ENCODE results near the gene CORO6. TPM values are rescaled to one million over a fixed set of nuclear protein-coding genes. Genes with fewer than 3 reads are reported as not detected.

Gene CORO6
- total RNA-seq, 1 experiment from 2014 or later, result 2.8 TPM

DNA sequence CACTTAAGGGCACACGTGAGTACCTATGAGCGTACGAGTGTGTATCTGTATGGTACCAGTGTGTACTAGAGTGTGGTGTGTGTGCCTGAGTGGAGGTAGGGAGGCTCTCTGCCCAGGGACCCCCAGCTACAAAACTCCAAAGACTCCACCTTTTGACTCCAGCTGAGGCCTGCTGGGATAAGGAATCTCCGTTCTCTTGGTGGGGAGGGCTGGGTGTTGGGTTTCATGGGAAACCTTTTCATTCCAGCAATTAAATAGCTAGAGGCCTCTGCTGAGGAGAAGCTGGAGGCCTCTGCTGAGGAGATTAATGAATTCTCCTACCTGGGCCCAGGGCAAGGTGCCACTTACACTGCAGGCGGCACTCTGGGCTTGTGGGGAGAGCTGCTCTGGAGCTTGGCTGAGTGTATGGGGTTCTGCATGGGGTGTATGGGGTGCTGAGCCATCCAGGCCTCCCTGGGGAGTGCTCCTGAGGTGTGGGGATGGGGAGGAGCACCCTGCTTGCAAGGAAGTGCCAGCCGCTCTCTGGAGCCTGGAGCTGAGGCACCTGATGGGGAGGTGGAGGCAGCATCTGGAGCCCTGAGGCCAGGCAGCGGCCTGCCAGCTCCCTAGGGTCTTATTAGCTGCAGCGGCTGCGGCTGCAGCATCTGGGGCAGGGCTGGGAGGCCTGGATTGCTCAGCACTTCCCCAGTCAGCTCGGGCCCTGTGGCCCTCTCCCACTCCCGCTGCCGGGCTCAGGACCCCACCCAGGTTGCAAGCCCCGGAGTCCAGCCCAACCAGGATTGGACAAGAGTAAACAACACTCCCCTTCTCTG is 25.1 kb downstream of the CORO6 start:
- H3K9me3 ChIP-seq, result no peaks in the 10 kb centered on the region
- no peaks in the 10 kb centered on the region for H3K36me3 Mint-ChIP-seq (ENCODE audit: insufficient read depth, unreplicated experiment)
- DNase-seq, result no peak
- H3K27ac Mint-ChIP-seq (ENCODE audit: unreplicated experiment), result no peak overlapping the region
- no peaks in the 10 kb centered on the region for H3K36me3 ChIP-seq (ENCODE audit: control insufficient read depth, insufficient read depth, low read length)
- H3K4me3 ChIP-seq (ENCODE audit: low read depth, low read length), result no peak overlapping the region
- H3K9me3 Mint-ChIP-seq (ENCODE audit: unreplicated experiment), result no peaks in the 10 kb centered on the region
- POLR2A ChIA-PET, result interaction anchor here (0.6 to 0.7 kb wide), 2 partner anchors 12 to 19 kb away, joined by 3 to 4 read pairs; no protein-coding TSS in a partner anchor
- no peaks in the 10 kb centered on the region for H3K4me1 Mint-ChIP-seq (ENCODE audit: low read depth, unreplicated experiment)
- CTCF ChIA-PET, result interaction anchor here (0.7 to 1.7 kb wide), 3 partner anchors 20 to 228 kb away, joined by 3 to 9 read pairs (median 4); no protein-coding TSS in a partner anchor
- no peak overlapping the region for H3K4me3 Mint-ChIP-seq (ENCODE audit: unreplicated experiment)
- H3K27me3 ChIP-seq (replicated peaks; ENCODE audit: control insufficient read depth, insufficient read depth, low read length), result no peaks in the 10 kb centered on the region
- no peaks in the 10 kb centered on the region for H3K27me3 Mint-ChIP-seq (ENCODE audit: insufficient read depth, unreplicated experiment)
- H3K4me1 ChIP-seq, result peaks cover 14% of the 10 kb centered on the region
- TF ChIP-seq, protein P1, sequence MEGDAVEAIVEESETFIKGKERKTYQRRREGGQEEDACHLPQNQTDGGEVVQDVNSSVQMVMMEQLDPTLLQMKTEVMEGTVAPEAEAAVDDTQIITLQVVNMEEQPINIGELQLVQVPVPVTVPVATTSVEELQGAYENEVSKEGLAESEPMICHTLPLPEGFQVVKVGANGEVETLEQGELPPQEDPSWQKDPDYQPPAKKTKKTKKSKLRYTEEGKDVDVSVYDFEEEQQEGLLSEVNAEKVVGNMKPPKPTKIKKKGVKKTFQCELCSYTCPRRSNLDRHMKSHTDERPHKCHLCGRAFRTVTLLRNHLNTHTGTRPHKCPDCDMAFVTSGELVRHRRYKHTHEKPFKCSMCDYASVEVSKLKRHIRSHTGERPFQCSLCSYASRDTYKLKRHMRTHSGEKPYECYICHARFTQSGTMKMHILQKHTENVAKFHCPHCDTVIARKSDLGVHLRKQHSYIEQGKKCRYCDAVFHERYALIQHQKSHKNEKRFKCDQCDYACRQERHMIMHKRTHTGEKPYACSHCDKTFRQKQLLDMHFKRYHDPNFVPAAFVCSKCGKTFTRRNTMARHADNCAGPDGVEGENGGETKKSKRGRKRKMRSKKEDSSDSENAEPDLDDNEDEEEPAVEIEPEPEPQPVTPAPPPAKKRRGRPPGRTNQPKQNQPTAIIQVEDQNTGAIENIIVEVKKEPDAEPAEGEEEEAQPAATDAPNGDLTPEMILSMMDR (IDR thresholded peaks at IDR 0.05; ENCODE audit: insufficient read depth in 1 of 2, low read depth in 1 of 2, low read length in 1 of 2, severe bottlenecking in 1 of 2, unreplicated experiment in 1 of 2), result no peak
- no TSS peak for BruUV-seq (replicated peaks)
- intact Hi-C loops (cut with micrococcal nuclease; ENCODE audit: unreplicated experiment), result loop anchor here (10.0 kb wide), 1 partner anchor 63 kb away; no protein-coding TSS in a partner anchor

DNA sequence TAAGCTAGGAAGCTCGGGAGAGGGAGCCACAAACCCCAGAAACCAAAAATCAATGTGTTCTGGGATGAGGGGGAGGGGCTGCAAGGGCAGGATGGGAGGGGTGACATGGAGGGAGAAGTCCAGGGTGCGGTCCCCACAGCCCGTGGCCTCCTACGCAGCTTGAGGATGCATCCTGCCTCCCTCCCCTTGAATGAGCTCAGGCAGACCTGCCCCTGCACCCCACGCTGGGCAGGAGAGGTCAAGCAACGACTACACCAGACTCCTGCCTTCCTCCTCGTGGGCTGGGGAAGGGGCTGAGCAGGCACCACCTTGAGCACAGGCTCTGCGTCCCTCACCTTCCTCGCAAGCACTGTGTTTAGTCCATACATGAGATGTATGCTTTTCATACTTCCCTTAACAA is 25.9 kb downstream of the CORO6 start:
- Mint-ChIP-seq H3K36me3 (ENCODE audit: insufficient read depth, unreplicated experiment) (no peaks in the 10 kb centered on the region), H3K4me3 (ENCODE audit: unreplicated experiment) (no peak overlapping the region), H3K9me3 (ENCODE audit: unreplicated experiment) (no peaks in the 10 kb centered on the region), H3K4me1 (ENCODE audit: low read depth, unreplicated experiment) (no peaks in the 10 kb centered on the region), H3K27me3 (ENCODE audit: insufficient read depth, unreplicated experiment) (no peaks in the 10 kb centered on the region), H3K27ac (ENCODE audit: unreplicated experiment) (no peak overlapping the region)
- TF ChIP-seq, protein P1 (IDR thresholded peaks at IDR 0.05; ENCODE audit: insufficient read depth in 1 of 2, low read depth in 1 of 2, low read length in 1 of 2, severe bottlenecking in 1 of 2, unreplicated experiment in 1 of 2), result no peak
- Histone ChIP-seq H3K36me3 (ENCODE audit: control insufficient read depth, insufficient read depth, low read length) (no peaks in the 10 kb centered on the region), H3K4me3 (ENCODE audit: low read depth, low read length) (no peak overlapping the region), H3K27me3 (replicated peaks; ENCODE audit: control insufficient read depth, insufficient read depth, low read length) (no peaks in the 10 kb centered on the region), H3K4me1 (peaks cover 22% of the 10 kb centered on the region), H3K9me3 (no peaks in the 10 kb centered on the region)
- ChIA-PET CTCF (interaction anchor here (0.7 to 1.7 kb wide), 2 partner anchors 21 to 227 kb away, joined by 3 to 9 read pairs; no protein-coding TSS in a partner anchor), POLR2A (no interaction called here)
- no TSS peak for BruUV-seq (replicated peaks)
- DNase-seq, result no peak
- intact Hi-C loops (cut with micrococcal nuclease; ENCODE audit: unreplicated experiment), result loop anchor here (10.0 kb wide), 1 partner anchor 62 kb away; no protein-coding TSS in a partner anchor

DNA sequence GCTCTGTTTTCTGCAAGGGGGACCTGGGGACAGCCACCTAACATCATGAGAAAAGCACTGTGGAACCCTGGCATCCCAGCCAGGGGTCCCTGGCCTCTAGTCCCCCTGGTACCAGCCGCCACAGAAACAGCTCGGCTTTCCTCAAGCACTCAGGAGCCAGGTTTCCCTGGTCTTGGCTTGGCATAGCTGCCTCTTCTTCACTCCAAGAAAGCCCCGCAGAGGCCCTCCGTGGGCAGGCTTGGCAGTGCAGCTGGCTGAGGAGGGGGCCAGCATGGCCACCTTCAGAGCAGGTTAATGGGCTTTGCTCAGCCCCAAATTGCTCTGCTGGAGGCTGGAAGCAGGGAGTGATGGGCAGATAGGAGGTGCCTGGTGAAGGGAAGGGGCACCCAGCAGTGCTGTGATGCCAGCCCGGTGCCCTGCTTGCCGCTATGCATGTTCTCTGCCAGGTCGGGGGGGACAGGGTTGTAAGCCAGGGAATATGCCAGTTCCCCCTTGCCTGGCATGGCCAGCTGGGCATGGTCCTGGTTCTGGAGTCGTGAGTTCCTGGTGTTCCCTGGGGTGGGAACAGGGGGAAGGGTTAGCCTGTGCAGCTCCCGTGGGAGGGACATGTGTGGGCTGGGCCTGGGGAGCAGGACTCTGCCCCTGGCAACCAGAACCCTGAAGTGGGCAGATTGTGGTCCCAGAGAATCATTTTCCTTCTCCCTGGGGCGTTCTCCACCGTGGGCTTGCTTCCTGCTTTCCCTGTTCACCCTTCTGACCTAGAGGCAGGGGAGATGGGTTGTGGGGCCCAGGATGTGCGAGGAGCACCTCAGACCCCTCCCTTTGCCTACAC is 26.6 kb downstream of the CORO6 start:
- H3K27me3 Mint-ChIP-seq (ENCODE audit: insufficient read depth, unreplicated experiment), result no peaks in the 10 kb centered on the region
- no peaks in the 10 kb centered on the region for H3K4me1 Mint-ChIP-seq (ENCODE audit: low read depth, unreplicated experiment)
- no peak for DNase-seq
- POLR2A ChIA-PET, result interaction anchor here (0.5 kb wide), 1 partner anchor 88 kb away, joined by 9 read pairs; no protein-coding TSS in a partner anchor
- H3K36me3 ChIP-seq (ENCODE audit: control insufficient read depth, insufficient read depth, low read length), result no peaks in the 10 kb centered on the region
- no peaks in the 10 kb centered on the region for H3K27me3 ChIP-seq (replicated peaks; ENCODE audit: control insufficient read depth, insufficient read depth, low read length)
- intact Hi-C loops (cut with micrococcal nuclease; ENCODE audit: unreplicated experiment), result loop anchor here (10.0 kb wide), 1 partner anchor 61 kb away; no protein-coding TSS in a partner anchor
- TF ChIP-seq, protein P1 (IDR thresholded peaks at IDR 0.05; ENCODE audit: insufficient read depth in 1 of 2, low read depth in 1 of 2, low read length in 1 of 2, severe bottlenecking in 1 of 2, unreplicated experiment in 1 of 2), result no peak
- peaks cover 6% of the 10 kb centered on the region for H3K36me3 Mint-ChIP-seq (ENCODE audit: insufficient read depth, unreplicated experiment)
- H3K27ac Mint-ChIP-seq (ENCODE audit: unreplicated experiment), result no peak overlapping the region
- no peak overlapping the region for H3K4me3 ChIP-seq (ENCODE audit: low read depth, low read length)
- CTCF ChIA-PET, result interaction anchor here (0.6 to 1.7 kb wide), 2 partner anchors 21 to 353 kb away, joined by 6 to 9 read pairs; no protein-coding TSS in a partner anchor
- BruUV-seq (replicated peaks), result no TSS peak
- no peaks in the 10 kb centered on the region for H3K9me3 Mint-ChIP-seq (ENCODE audit: unreplicated experiment)
- no peaks in the 10 kb centered on the region for H3K9me3 ChIP-seq
- no peak overlapping the region for H3K4me3 Mint-ChIP-seq (ENCODE audit: unreplicated experiment)
- H3K4me1 ChIP-seq, result peaks cover 22% of the 10 kb centered on the region

Measured in Caco-2 (cell line).